ENCODE data around the gene EFNA1. TPM values are rescaled to one million over a fixed set of nuclear protein-coding genes. Genes with fewer than 3 reads are reported as not detected.
A peak's percentile ranks its signal among the peaks of the same experiment; 100 is the strongest.

EFNA1 gene
- total and polyA plus RNA-seq, 4 donors, result 58.6 to 236 (median 179) TPM

GRCh38 chr1:155177192-155177917, 49.7 kb downstream of the EFNA1 start:
- Histone ChIP-seq H3K27ac (ENCODE audit: low read depth in 1 of 2, low read length in 2 of 2) (no peak overlapping the region), H3K9me3 (ENCODE audit: control insufficient read depth in 4 of 4, low read length in 3 of 4) (no peaks in the 10 kb centered on the region), H3K9ac (ENCODE audit: low read depth in 1 of 2, low read length in 2 of 2) (no peak overlapping the region), H3K4me1 (ENCODE audit: control insufficient read depth in 4 of 4, insufficient read depth in 4 of 4, low read length in 3 of 4) (peaks cover 0 to 6% (median 4%) of the 10 kb centered on the region in 4 donors), H3K27me3 (ENCODE audit: control insufficient read depth in 4 of 4, insufficient read depth in 4 of 4, low read length in 3 of 4) (peaks cover 0 to 3% (median 0%) of the 10 kb centered on the region in 4 donors), H3K4me3 (ENCODE audit: low read depth in 1 of 3, low read length in 3 of 3) (no peak overlapping the region), H3K36me3 (ENCODE audit: control insufficient read depth in 4 of 4, insufficient read depth in 3 of 4, low read depth in 1 of 4, low read length in 3 of 4) (no peaks in the 10 kb centered on the region)
- peak; percentile 32 for DNase-seq (ENCODE audit: low spot score)
- 86% methylated on average over 11 of the region's 11 CpGs for WGBS
- TF ChIP-seq JUND (IDR thresholded peaks at IDR 0.05) (no peak), SP1 (IDR thresholded peaks at IDR 0.05) (no peak), HNF4A (conservative IDR thresholded peaks at IDR 0.05) (no peak), NR2F2 (IDR thresholded peaks at IDR 0.05) (no peak), YY1 (IDR thresholded peaks at IDR 0.05) (no peak), CTCF (IDR thresholded peaks at IDR 0.05; ENCODE audit: low read depth, low read length, missing input control) (no peak), TAF1 (conservative IDR thresholded peaks at IDR 0.05) (no peak), HNF4G (IDR thresholded peaks at IDR 0.05) (no peak), RAD21 (IDR thresholded peaks at IDR 0.05) (no peak), RXRA (IDR thresholded peaks at IDR 0.05) (no peak), REST (IDR thresholded peaks at IDR 0.05) (no peak), FOXA1 (IDR thresholded peaks at IDR 0.05) (no peak)
- TF ChIP-seq, protein P1, sequence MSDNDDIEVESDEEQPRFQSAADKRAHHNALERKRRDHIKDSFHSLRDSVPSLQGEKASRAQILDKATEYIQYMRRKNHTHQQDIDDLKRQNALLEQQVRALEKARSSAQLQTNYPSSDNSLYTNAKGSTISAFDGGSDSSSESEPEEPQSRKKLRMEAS (IDR thresholded peaks at IDR 0.05), result no peak
- TF ChIP-seq, protein P2, sequence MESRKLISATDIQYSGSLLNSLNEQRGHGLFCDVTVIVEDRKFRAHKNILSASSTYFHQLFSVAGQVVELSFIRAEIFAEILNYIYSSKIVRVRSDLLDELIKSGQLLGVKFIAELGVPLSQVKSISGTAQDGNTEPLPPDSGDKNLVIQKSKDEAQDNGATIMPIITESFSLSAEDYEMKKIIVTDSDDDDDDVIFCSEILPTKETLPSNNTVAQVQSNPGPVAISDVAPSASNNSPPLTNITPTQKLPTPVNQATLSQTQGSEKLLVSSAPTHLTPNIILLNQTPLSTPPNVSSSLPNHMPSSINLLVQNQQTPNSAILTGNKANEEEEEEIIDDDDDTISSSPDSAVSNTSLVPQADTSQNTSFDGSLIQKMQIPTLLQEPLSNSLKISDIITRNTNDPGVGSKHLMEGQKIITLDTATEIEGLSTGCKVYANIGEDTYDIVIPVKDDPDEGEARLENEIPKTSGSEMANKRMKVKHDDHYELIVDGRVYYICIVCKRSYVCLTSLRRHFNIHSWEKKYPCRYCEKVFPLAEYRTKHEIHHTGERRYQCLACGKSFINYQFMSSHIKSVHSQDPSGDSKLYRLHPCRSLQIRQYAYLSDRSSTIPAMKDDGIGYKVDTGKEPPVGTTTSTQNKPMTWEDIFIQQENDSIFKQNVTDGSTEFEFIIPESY (IDR thresholded peaks at IDR 0.05), result no peak

GRCh38 chr1:155177918-155178281, 50.2 kb downstream of the EFNA1 start:
- Histone ChIP-seq H3K36me3 (ENCODE audit: control insufficient read depth in 4 of 4, insufficient read depth in 3 of 4, low read depth in 1 of 4, low read length in 3 of 4) (no peaks in the 10 kb centered on the region), H3K27ac (ENCODE audit: low read depth in 1 of 2, low read length in 2 of 2) (no peak overlapping the region), H3K27me3 (ENCODE audit: control insufficient read depth in 4 of 4, insufficient read depth in 4 of 4, low read length in 3 of 4) (peaks cover 0 to 3% (median 0%) of the 10 kb centered on the region in 4 donors), H3K9ac (ENCODE audit: low read depth in 1 of 2, low read length in 2 of 2) (no peak overlapping the region), H3K4me1 (ENCODE audit: control insufficient read depth in 4 of 4, insufficient read depth in 4 of 4, low read length in 3 of 4) (peaks cover 0 to 2% (median 0%) of the 10 kb centered on the region in 4 donors), H3K4me3 (ENCODE audit: low read depth in 1 of 3, low read length in 3 of 3) (no peak overlapping the region), H3K9me3 (ENCODE audit: control insufficient read depth in 4 of 4, low read length in 3 of 4) (no peaks in the 10 kb centered on the region)
- peak; percentile 29 for DNase-seq (ENCODE audit: low spot score)
- TF ChIP-seq FOXA1 (IDR thresholded peaks at IDR 0.05) (no peak), HNF4A (conservative IDR thresholded peaks at IDR 0.05) (no peak), YY1 (IDR thresholded peaks at IDR 0.05) (no peak), RAD21 (IDR thresholded peaks at IDR 0.05) (no peak), JUND (IDR thresholded peaks at IDR 0.05) (no peak), RXRA (IDR thresholded peaks at IDR 0.05) (no peak), REST (IDR thresholded peaks at IDR 0.05) (no peak), EGR1 (IDR thresholded peaks at IDR 0.05; ENCODE audit: low read depth in 2 of 2) (no peak), NR2F2 (IDR thresholded peaks at IDR 0.05) (no peak), GABPA (IDR thresholded peaks at IDR 0.05 in 1 of 2, conservative IDR thresholded peaks at IDR 0.05 in 1 of 2) (no peak), SP1 (IDR thresholded peaks at IDR 0.05) (no peak)
- TF ChIP-seq, protein P3, sequence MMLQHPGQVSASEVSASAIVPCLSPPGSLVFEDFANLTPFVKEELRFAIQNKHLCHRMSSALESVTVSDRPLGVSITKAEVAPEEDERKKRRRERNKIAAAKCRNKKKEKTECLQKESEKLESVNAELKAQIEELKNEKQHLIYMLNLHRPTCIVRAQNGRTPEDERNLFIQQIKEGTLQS (IDR thresholded peaks at IDR 0.05), result no peak
- TF ChIP-seq, protein P2 (IDR thresholded peaks at IDR 0.05), result no peak
- 95% methylated on average over 9 of the region's 9 CpGs for WGBS

Data from liver (tissue), 9 donors.